Activated T-cell treated with anti-CD3 and anti-CD28 coated beads, Interleukin-2, amount 50 U/mL, for 72 hours (primary cell): Measurements from ENCODE around the gene ERN1. TPM values are rescaled to one million over a fixed set of nuclear protein-coding genes. Genes with fewer than 3 reads are reported as not detected.

Experiments used
- ATAC-seq, 2 donors: fragments of 150-1000 bp; cut with Tn5 transposase; replicated peaks in 1 of 2; 2 replicates each; pipeline ENCODE4 v1.10.0; 2021; ENCODE audit warnings: moderate library complexity in 2 of 2, mild to moderate bottlenecking in 1 of 2
- DNase-seq, 2 donors: peaks; one replicate each; pipeline ENCODE4 v3.0.0; 2021 to 2022; ENCODE audit warnings: mixed read lengths in 1 of 2
- H3K27ac Mint-ChIP-seq: one replicate; pipeline ENCODE4 v1.8.0; 2022; ENCODE audit warnings: mild to moderate bottlenecking, moderate library complexity, mixed read lengths
- H3K27me3 Mint-ChIP-seq: one replicate; pipeline ENCODE4 v1.8.0; 2022; ENCODE audit warnings: low read depth, mixed read lengths
- H3K36me3 Mint-ChIP-seq, 2 donors: one replicate each; pipeline ENCODE4 v1.8.0; 2022; ENCODE audit warnings: mixed read lengths in 2 of 2, mild to moderate bottlenecking in 1 of 2; ENCODE audit not compliant: insufficient read depth in 2 of 2
- H3K4me1 Mint-ChIP-seq: one replicate; pipeline ENCODE4 v1.8.0; 2022; ENCODE audit warnings: low read depth, mixed read lengths
- H3K4me3 Mint-ChIP-seq, 2 donors: one replicate each; pipeline ENCODE4 v1.8.0; 2022; ENCODE audit warnings: mild to moderate bottlenecking in 2 of 2, mixed read lengths in 2 of 2, moderate library complexity in 2 of 2
- H3K9me3 Mint-ChIP-seq, 2 donors: one replicate each; pipeline ENCODE4 v1.8.0; 2022; ENCODE audit warnings: mixed read lengths in 2 of 2
- total RNA-seq, 2 donors: library from RNA; stranded (reverse); gene quantifications; one replicate each; pipeline ENCODE4 v1.2.3, GENCODE V29; 2022

The ERN1 gene
- total RNA-seq, 2 donors from 2014 or later, result 58.1 to 98.3 TPM

- Mint-ChIP-seq H3K36me3 (peaks cover 0 to 2% of the 10 kb centered on the region in 2 donors), H3K27me3 (no peaks in the 10 kb centered on the region), H3K27ac (no peak overlapping the region), H3K4me3 (no peak overlapping the region), H3K4me1 (no peaks in the 10 kb centered on the region), H3K9me3 (no peaks in the 10 kb centered on the region)
- DNase-seq (no peak), ATAC-seq (no peak)
These were observed 35.4 kb upstream of the ERN1 start for GRCh38 chr17:64165347-64165746.

GRCh38 chr17:64164596-64165285, 34.8 kb upstream of the ERN1 start:
- no peaks in the 10 kb centered on the region for H3K4me1 Mint-ChIP-seq
- DNase-seq (no peak), ATAC-seq (no peak)
- no peaks in the 10 kb centered on the region for H3K9me3 Mint-ChIP-seq
- H3K27me3 Mint-ChIP-seq, result no peaks in the 10 kb centered on the region
- no peak overlapping the region for H3K4me3 Mint-ChIP-seq
- peaks cover 0 to 2% of the 10 kb centered on the region in 2 donors for H3K36me3 Mint-ChIP-seq
- no peak overlapping the region for H3K27ac Mint-ChIP-seq

GRCh38 chr17:64163468-64163867, 33.5 kb upstream of the ERN1 start:
- no peak overlapping the region for H3K4me3 Mint-ChIP-seq
- H3K9me3 Mint-ChIP-seq, result no peaks in the 10 kb centered on the region
- peaks cover 0 to 2% of the 10 kb centered on the region in 2 donors for H3K36me3 Mint-ChIP-seq
- H3K27me3 Mint-ChIP-seq, result no peaks in the 10 kb centered on the region
- ATAC-seq (no peak), DNase-seq (no peak)
- H3K27ac Mint-ChIP-seq, result no peak overlapping the region
- no peaks in the 10 kb centered on the region for H3K4me1 Mint-ChIP-seq

- no peaks in the 10 kb centered on the region for H3K9me3 Mint-ChIP-seq
These were observed 32.6 kb upstream of the ERN1 start for GRCh38 chr17:64162554-64162953.

GRCh38 chr17:64161380-64162176, 31.6 kb upstream of the ERN1 start:
- no peaks in the 10 kb centered on the region for H3K4me1 Mint-ChIP-seq
- no peaks in the 10 kb centered on the region for H3K27me3 Mint-ChIP-seq
- H3K36me3 Mint-ChIP-seq, result peaks cover 0 to 2% of the 10 kb centered on the region in 2 donors
- DNase-seq (no peak), ATAC-seq (no peak)
- no peaks in the 10 kb centered on the region for H3K9me3 Mint-ChIP-seq
- H3K4me3 Mint-ChIP-seq, result no peak overlapping the region
- no peak overlapping the region for H3K27ac Mint-ChIP-seq

More at GRCh38 chr17:64162554-64162953, 32.6 kb upstream of the ERN1 start:
- ATAC-seq (no peak), DNase-seq (no peak)
- peaks cover 0 to 2% of the 10 kb centered on the region in 2 donors for H3K36me3 Mint-ChIP-seq
- H3K4me1 Mint-ChIP-seq, result no peaks in the 10 kb centered on the region
- H3K27ac Mint-ChIP-seq, result no peak overlapping the region
- H3K27me3 Mint-ChIP-seq, result no peaks in the 10 kb centered on the region
- H3K4me3 Mint-ChIP-seq, result no peak overlapping the region

GRCh38 chr17:64160378-64160777, 30.4 kb upstream of the ERN1 start:
- Mint-ChIP-seq H3K36me3 (peaks cover 0 to 2% of the 10 kb centered on the region in 2 donors), H3K4me3 (no peak overlapping the region), H3K9me3 (no peaks in the 10 kb centered on the region), H3K27me3 (no peaks in the 10 kb centered on the region), H3K27ac (no peak overlapping the region), H3K4me1 (peaks cover 2% of the 10 kb centered on the region)
- no peak for ATAC-seq
- DNase-seq, result no peak

GRCh38 chr17:64158831-64159590, 29.1 kb upstream of the ERN1 start:
- H3K9me3 Mint-ChIP-seq, result no peaks in the 10 kb centered on the region
- H3K4me3 Mint-ChIP-seq, result no peak overlapping the region
- peaks cover 0 to 2% of the 10 kb centered on the region in 2 donors for H3K36me3 Mint-ChIP-seq
- no peak overlapping the region for H3K27ac Mint-ChIP-seq
- H3K4me1 Mint-ChIP-seq, result peaks cover 12% of the 10 kb centered on the region
- DNase-seq, result no peak
- no peaks in the 10 kb centered on the region for H3K27me3 Mint-ChIP-seq
- no peak for ATAC-seq

- Mint-ChIP-seq H3K4me3 (no peak overlapping the region), H3K4me1 (peaks cover 12% of the 10 kb centered on the region), H3K27me3 (no peaks in the 10 kb centered on the region), H3K36me3 (peaks cover 0 to 2% of the 10 kb centered on the region in 2 donors), H3K27ac (no peak overlapping the region), H3K9me3 (no peaks in the 10 kb centered on the region)
- ATAC-seq (no peak), DNase-seq (no peak)
These were observed 28.5 kb upstream of the ERN1 start for GRCh38 chr17:64158406-64158805.

- Mint-ChIP-seq H3K4me3 (no peak overlapping the region), H3K4me1 (peaks cover 12% of the 10 kb centered on the region), H3K27me3 (no peaks in the 10 kb centered on the region), H3K27ac (no peak overlapping the region), H3K9me3 (no peaks in the 10 kb centered on the region), H3K36me3 (peaks cover 0 to 4% of the 10 kb centered on the region in 2 donors)
- ATAC-seq, result no peak
- no peak for DNase-seq
These were observed 27.8 kb upstream of the ERN1 start for GRCh38 chr17:64157669-64158180.

GRCh38 chr17:64156670-64157069, 26.7 kb upstream of the ERN1 start:
- no peaks in the 10 kb centered on the region for H3K27me3 Mint-ChIP-seq
- ATAC-seq (no peak), DNase-seq (no peak)
- peaks cover 0 to 3% of the 10 kb centered on the region in 2 donors for H3K36me3 Mint-ChIP-seq
- no peak overlapping the region for H3K4me3 Mint-ChIP-seq
- H3K9me3 Mint-ChIP-seq, result no peaks in the 10 kb centered on the region
- H3K27ac Mint-ChIP-seq, result no peak overlapping the region
- peaks cover 12% of the 10 kb centered on the region for H3K4me1 Mint-ChIP-seq

GRCh38 chr17:64155751-64156544, 26.0 kb upstream of the ERN1 start:
- Mint-ChIP-seq H3K36me3 (peaks cover 0 to 3% of the 10 kb centered on the region in 2 donors), H3K9me3 (no peaks in the 10 kb centered on the region), H3K27me3 (no peaks in the 10 kb centered on the region), H3K27ac (peak overlapping the region; percentile 16), H3K4me1 (peaks cover 12% of the 10 kb centered on the region), H3K4me3 (no peak overlapping the region)
- ATAC-seq (no peak), DNase-seq (no peak)

- Mint-ChIP-seq H3K36me3 (peaks cover 0 to 3% of the 10 kb centered on the region in 2 donors), H3K4me1 (peaks cover 12% of the 10 kb centered on the region)
- ATAC-seq, result peak; percentile 65 to 90
These were observed 25.2 kb upstream of the ERN1 start for GRCh38 chr17:64155129-64155528.

More at GRCh38 chr17:64155129-64155528, 25.2 kb upstream of the ERN1 start:
- peak overlapping the region; percentile 16 for H3K27ac Mint-ChIP-seq
- no peaks in the 10 kb centered on the region for H3K9me3 Mint-ChIP-seq
- DNase-seq, result no peak
- H3K4me3 Mint-ChIP-seq, result no peak overlapping the region
- no peaks in the 10 kb centered on the region for H3K27me3 Mint-ChIP-seq
